Kidney epithelial cell (primary cell): Measurements from ENCODE around the gene OPCML. TPM values are rescaled to one million over a fixed set of nuclear protein-coding genes. Genes with fewer than 3 reads are reported as not detected.

Experiments
- DNase-seq: peaks from one replicate; pipeline ENCODE4 v3.0.0-alpha.2; 2010; ENCODE audit warnings: low read depth
- H3K27me3 ChIP-seq: 2 replicates; pipeline ENCODE4 v1.6.0; 2011; ENCODE audit warnings: low read length; ENCODE audit not compliant: control insufficient read depth, insufficient read depth
- H3K36me3 ChIP-seq: 2 replicates; pipeline ENCODE4 v1.5.1; 2011; ENCODE audit warnings: low read length; ENCODE audit not compliant: control insufficient read depth, insufficient read depth
- H3K4me3 ChIP-seq: 2 replicates; pipeline ENCODE4 v1.5.1; 2011; ENCODE audit warnings: low read depth, mild to moderate bottlenecking, control low read depth, low read length
- CTCF ChIP-seq: IDR thresholded peaks from 2 replicates; pipeline ENCODE4 v1.5.1; 2011; ENCODE audit warnings: mild to moderate bottlenecking, moderate library complexity, low read length, control low read depth, inconsistent platforms; ENCODE audit not compliant: insufficient read depth, poor library complexity, severe bottlenecking
- total RNA-seq: library from RNA; depleted of rRNA; stranded (reverse); fragments of >200 nt; gene quantifications from 2 replicates; pipeline ENCODE4 v1.2.3, GENCODE V29; 2015

OPCML gene
- total RNA-seq, 1 donor from 2014 or later: under 0.01 TPM

- H3K4me3 ChIP-seq: no peak overlapping the region
These were observed 296.9 kb downstream of the OPCML start for GRCh38 chr11:133235381-133235780.

GRCh38 chr11:133234883-133235282 is 297.4 kb downstream of the OPCML start:
- TF ChIP-seq CTCF: no peak
- Histone ChIP-seq H3K4me3 (no peak overlapping the region), H3K27me3 (peaks cover 2% of the 10 kb centered on the region), H3K36me3 (no peaks in the 10 kb centered on the region)
- DNase-seq: no peak

More at GRCh38 chr11:133235381-133235780, 296.9 kb downstream of the OPCML start:
- H3K27me3 ChIP-seq: peaks cover 2% of the 10 kb centered on the region
- H3K36me3 ChIP-seq: no peaks in the 10 kb centered on the region
- no peak for TF ChIP-seq CTCF
- DNase-seq: no peak

GRCh38 chr11:133232665-133233064 is 299.6 kb downstream of the OPCML start:
- Histone ChIP-seq H3K27me3 (peaks cover 2% of the 10 kb centered on the region), H3K4me3 (no peak overlapping the region), H3K36me3 (no peaks in the 10 kb centered on the region)
- no peak for DNase-seq
- no peak for TF ChIP-seq CTCF

- no peak for TF ChIP-seq CTCF
- Histone ChIP-seq H3K36me3 (no peaks in the 10 kb centered on the region), H3K27me3 (peaks cover 2% of the 10 kb centered on the region), H3K4me3 (no peak overlapping the region)
- no peak for DNase-seq
These were observed 301.9 kb downstream of the OPCML start for GRCh38 chr11:133230431-133230830.

GRCh38 chr11:133228471-133229329 is 303.6 kb downstream of the OPCML start:
- no peaks in the 10 kb centered on the region for H3K27me3 ChIP-seq
- no peak overlapping the region for H3K4me3 ChIP-seq
- no peak for DNase-seq

More at GRCh38 chr11:133228471-133229329, 303.6 kb downstream of the OPCML start:
- H3K36me3 ChIP-seq: no peaks in the 10 kb centered on the region
- TF ChIP-seq CTCF: no peak
